ENCODE data around the gene ZNF593. TPM values are rescaled to one million over a fixed set of nuclear protein-coding genes. Genes with fewer than 3 reads are reported as not detected.

Gene ZNF593
- total and polyA plus RNA-seq, 8 donors, result 10.6 to 138 (median 74.1) TPM; not detected in 1

GRCh38 chr1:26187882-26188281 is 18.2 kb downstream of the ZNF593 start:
- no peaks in the 10 kb centered on the region for H3K27me3 ChIP-seq
- H3K36me3 ChIP-seq, result peaks cover 0 to 63% (median 57%) of the 10 kb centered on the region in 4 donors
- H3K9me3 ChIP-seq, result no peaks in the 10 kb centered on the region
- no peak overlapping the region for H3K4me3 ChIP-seq
- WGBS, 5 donors, result 94 to 97% (median 96%) methylated on average over 5 to 6 of the region's 6 CpGs
- TF ChIP-seq EP300 (IDR thresholded peaks at IDR 0.05), result no peak
- no peak for TF ChIP-seq POLR2A (IDR thresholded peaks at IDR 0.05)
- TF ChIP-seq CTCF (IDR thresholded peaks at IDR 0.05), result no peak
- no peak for TF ChIP-seq POLR2AphosphoS5 (IDR thresholded peaks at IDR 0.05)
- H3K27ac ChIP-seq, result no peak overlapping the region
- DNase-seq, result no peak
- no peaks in the 10 kb centered on the region for H3K4me1 ChIP-seq
- intact Hi-C loops (cut with DNase I; ENCODE audit: low total_unique reads), result no loop called here

GRCh38 chr1:26188477-26188876 is 18.8 kb downstream of the ZNF593 start:
- DNase-seq, result no peak
- Histone ChIP-seq H3K27ac (no peak overlapping the region), H3K9me3 (no peaks in the 10 kb centered on the region), H3K27me3 (no peaks in the 10 kb centered on the region), H3K4me3 (no peak overlapping the region), H3K4me1 (no peaks in the 10 kb centered on the region), H3K36me3 (peaks cover 0 to 57% (median 51%) of the 10 kb centered on the region in 4 donors)
- TF ChIP-seq POLR2A (IDR thresholded peaks at IDR 0.05) (no peak), EP300 (IDR thresholded peaks at IDR 0.05) (no peak)
- intact Hi-C loops (cut with DNase I; ENCODE audit: low total_unique reads), result no loop called here
- 84 to 96% (median 95%) methylated on average over 5 to 8 of the region's 8 CpGs for WGBS, 5 donors

GRCh38 chr1:26189331-26189730 is 19.6 kb downstream of the ZNF593 start:
- no peak overlapping the region for H3K4me3 ChIP-seq
- intact Hi-C loops (cut with DNase I; ENCODE audit: low total_unique reads), result no loop called here

GRCh38 chr1:26189751-26190275 is 20.1 kb downstream of the ZNF593 start:
- no peak overlapping the region for H3K4me3 ChIP-seq
- no peaks in the 10 kb centered on the region for H3K9me3 ChIP-seq
- no peak for DNase-seq
- H3K36me3 ChIP-seq, result peaks cover 0 to 46% (median 39%) of the 10 kb centered on the region in 4 donors
- 76 to 87% (median 80%) methylated on average over 7 of the region's 7 CpGs for WGBS, 5 donors
- TF ChIP-seq POLR2AphosphoS5 (IDR thresholded peaks at IDR 0.05) (no peak), POLR2A (IDR thresholded peaks at IDR 0.05) (no peak), CTCF (IDR thresholded peaks at IDR 0.05) (no peak), EP300 (IDR thresholded peaks at IDR 0.05) (no peak)
- intact Hi-C loops (cut with DNase I; ENCODE audit: low total_unique reads), result no loop called here
- H3K27me3 ChIP-seq, result no peaks in the 10 kb centered on the region
- H3K4me1 ChIP-seq, result no peaks in the 10 kb centered on the region
- H3K27ac ChIP-seq, result no peak overlapping the region

More at GRCh38 chr1:26189331-26189730, 19.6 kb downstream of the ZNF593 start:
- WGBS, 5 donors, result 77 to 83% (median 78%) methylated on average over 4 to 6 of the region's 6 CpGs
- no peak for DNase-seq
- no peak overlapping the region for H3K27ac ChIP-seq
- peaks cover 0 to 51% (median 44%) of the 10 kb centered on the region in 4 donors for H3K36me3 ChIP-seq
- no peaks in the 10 kb centered on the region for H3K27me3 ChIP-seq
- H3K4me1 ChIP-seq, result no peaks in the 10 kb centered on the region
- TF ChIP-seq CTCF (IDR thresholded peaks at IDR 0.05) (no peak), POLR2AphosphoS5 (IDR thresholded peaks at IDR 0.05) (no peak), POLR2A (IDR thresholded peaks at IDR 0.05) (no peak), EP300 (IDR thresholded peaks at IDR 0.05) (no peak)
- no peaks in the 10 kb centered on the region for H3K9me3 ChIP-seq

GRCh38 chr1:26190373-26190987 is 20.8 kb downstream of the ZNF593 start, which contains the start of gene CATSPER4:
CATSPER4 (plus strand) TSS chr1:26190602; CDS start chr1:26190628, 26 bp downstream.
- WGBS, 5 donors, result 45 to 55% (median 49%) methylated on average over 16 of the region's 16 CpGs
- DNase-seq, result peak in 1 of 2 donors; percentile 41
- Histone ChIP-seq H3K9me3 (no peaks in the 10 kb centered on the region), H3K4me1 (no peaks in the 10 kb centered on the region), H3K36me3 (peaks cover 0 to 40% (median 32%) of the 10 kb centered on the region in 4 donors), H3K27ac (no peak within 1 kb of the TSS), H3K4me3 (no peak within 1 kb of the TSS), H3K27me3 (no peaks in the 10 kb centered on the region)
- intact Hi-C loops (cut with DNase I; ENCODE audit: low total_unique reads), result no loop called here
- TF ChIP-seq POLR2AphosphoS5 (IDR thresholded peaks at IDR 0.05), result no peak
- no peak for TF ChIP-seq EP300 (IDR thresholded peaks at IDR 0.05)
- no peak for TF ChIP-seq POLR2A (IDR thresholded peaks at IDR 0.05)
- no peak for TF ChIP-seq CTCF (IDR thresholded peaks at IDR 0.05)

All from stomach (tissue), 9 donors.